Small intestine (tissue), 7 donors: ENCODE data around the gene MVB12B. TPM values are rescaled to one million over a fixed set of nuclear protein-coding genes. Genes with fewer than 3 reads are reported as not detected.

Source experiments
- DNase-seq, 2 donors: peaks; one replicate each; pipeline versions ENCODE4 v3.0.0 to v3.0.0-alpha.2; 2013
- FAIRE-seq: peaks from 2 replicates; lab custom pipeline; 2012; peaks lifted over from hg19 to GRCh38; lab: Jason Lieb, UNC
- H3K27ac ChIP-seq, 3 donors: one replicate each; pipeline ENCODE4 v1.5.1; 2013; ENCODE audit warnings: low read length in 2 of 3, mild to moderate bottlenecking in 2 of 3, control low read depth in 1 of 3, inconsistent platforms in 1 of 3, low read depth in 1 of 3, moderate library complexity in 1 of 3
- H3K27me3 ChIP-seq, 3 donors: one replicate each; pipeline ENCODE4 v1.6.1; 2013; ENCODE audit warnings: low read length in 3 of 3, inconsistent platforms in 1 of 3; ENCODE audit not compliant: control insufficient read depth in 3 of 3, insufficient read depth in 3 of 3
- H3K36me3 ChIP-seq, 3 donors: one replicate each; pipeline ENCODE4 v1.6.1; 2013; ENCODE audit warnings: low read length in 3 of 3, inconsistent platforms in 1 of 3, low read depth in 1 of 3, mild to moderate bottlenecking in 1 of 3, moderate library complexity in 1 of 3; ENCODE audit not compliant: control insufficient read depth in 3 of 3, insufficient read depth in 2 of 3
- H3K4me1 ChIP-seq, 3 donors: one replicate each; pipeline ENCODE4 v1.6.1; 2013; ENCODE audit warnings: low read length in 2 of 3, inconsistent platforms in 1 of 3, low read depth in 1 of 3, mild to moderate bottlenecking in 1 of 3, moderate library complexity in 1 of 3; ENCODE audit not compliant: control insufficient read depth in 3 of 3, insufficient read depth in 2 of 3
- H3K4me3 ChIP-seq, 3 donors: one replicate each; pipeline ENCODE4 v1.5.1; 2013; ENCODE audit warnings: low read length in 3 of 3, control low read depth in 1 of 3, inconsistent platforms in 1 of 3, low read depth in 1 of 3, mild to moderate bottlenecking in 1 of 3, moderate library complexity in 1 of 3
- H3K9me3 ChIP-seq, 2 donors: one replicate each; pipeline ENCODE4 v1.6.1; 2013; ENCODE audit warnings: low read depth in 1 of 2, low read length in 1 of 2; ENCODE audit not compliant: control insufficient read depth in 2 of 2, insufficient read depth in 1 of 2
- WGBS, 3 donors: extraction: QIAGEN DNeasy Blood & Tissue Kit; methylation state at CpG; one replicate each; pipeline ENCODE4 v1.1.7; 2013; 5-methylcytosine and 5-hydroxymethylcytosine counted together
- polyA plus RNA-seq, 4 donors: library from polyadenylated mRNA; stranded (reverse) in 3 of 4; unstranded in 1 of 4; fragments of 200-250 nt in 3 of 4; fragments of 120-200 nt in 1 of 4; gene quantifications; one replicate each; pipeline versions ENCODE4 v1.2.1 to v1.2.3, GENCODE V29; 2013
- donor health status: healthy with polysubstance abuse.
- donor health status: control.
- donor health status: control.
- donor health status: Bipolar disorder and iron deficiency.
- donor health status: healthy.

MVB12B gene
- polyA plus RNA-seq, 4 donors, result 1.6 to 10.0 (median 4.2) TPM

DNA sequence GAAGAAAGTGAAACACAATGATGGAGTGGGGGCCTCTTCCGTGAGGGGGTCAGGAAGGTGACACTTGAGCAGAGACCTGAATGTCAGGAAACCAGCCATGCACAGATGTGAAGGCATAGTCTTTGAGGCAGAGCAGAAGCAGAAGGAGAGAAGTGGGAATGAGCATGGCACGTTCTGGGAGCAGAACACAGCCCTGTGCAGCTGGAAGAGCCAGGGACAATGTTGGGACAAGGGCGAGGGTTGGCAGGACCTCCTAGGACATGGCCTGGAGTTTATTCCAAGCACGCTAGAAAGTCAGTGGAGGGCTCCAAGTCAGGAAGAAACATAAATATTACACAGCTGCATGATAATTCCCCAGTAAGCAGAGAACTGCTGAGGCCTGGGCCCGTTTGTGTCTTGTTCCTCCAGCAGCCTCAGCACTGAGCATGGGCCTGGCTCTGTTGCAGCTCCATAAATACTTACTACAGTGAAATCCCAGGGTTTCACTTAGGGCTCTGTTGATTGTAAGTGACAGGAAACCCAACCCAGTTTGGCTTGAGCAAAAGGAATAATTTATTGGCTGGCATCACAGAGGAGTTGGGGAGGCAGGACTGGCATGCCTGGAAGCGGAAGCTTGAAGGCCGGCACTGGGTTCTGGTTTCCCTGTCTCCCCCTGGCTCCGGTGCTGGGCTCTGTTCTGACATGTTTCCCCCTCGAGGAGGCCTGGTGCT is 66.2 kb downstream of the MVB12B start:
- no peak overlapping the region for H3K4me3 ChIP-seq
- DNase-seq, result no peak
- no peaks in the 10 kb centered on the region for H3K27me3 ChIP-seq
- H3K36me3 ChIP-seq, result peaks cover 0 to 63% (median 3%) of the 10 kb centered on the region in 3 donors
- WGBS, 3 donors, result 74 to 88% (median 84%) methylated on average over 9 of the region's 9 CpGs
- H3K9me3 ChIP-seq, result no peaks in the 10 kb centered on the region
- no peak for FAIRE-seq
- peak overlapping the region in 1 of 3 donors; percentile 25 for H3K27ac ChIP-seq
- peaks cover 0 to 8% (median 2%) of the 10 kb centered on the region in 3 donors for H3K4me1 ChIP-seq

DNA sequence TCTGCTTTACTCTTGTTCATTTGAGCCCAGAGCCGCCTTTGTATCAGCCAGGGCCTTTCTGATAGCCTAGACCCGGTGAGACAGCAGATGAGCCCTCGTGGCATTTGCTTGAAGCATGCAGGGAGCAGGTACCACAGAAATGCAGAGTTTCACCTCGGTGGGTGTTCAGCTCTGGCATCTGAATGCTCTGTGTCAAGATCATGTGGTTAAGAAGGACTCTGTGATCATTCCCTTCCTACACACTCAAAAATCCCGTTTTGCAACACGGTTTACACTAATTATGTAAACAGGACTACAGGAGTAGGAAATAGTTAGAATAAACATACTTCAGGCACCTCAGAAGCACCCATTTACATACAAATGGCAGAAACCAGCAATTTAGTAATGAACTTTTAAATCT is 67.2 kb downstream of the MVB12B start:
- H3K4me3 ChIP-seq, result no peak overlapping the region
- DNase-seq (no peak), FAIRE-seq (no peak)
- peaks cover 0 to 70% (median 3%) of the 10 kb centered on the region in 3 donors for H3K36me3 ChIP-seq
- no peaks in the 10 kb centered on the region for H3K9me3 ChIP-seq
- peaks cover 0 to 8% (median 2%) of the 10 kb centered on the region in 3 donors for H3K4me1 ChIP-seq
- no peaks in the 10 kb centered on the region for H3K27me3 ChIP-seq
- H3K27ac ChIP-seq, result no peak overlapping the region
- 75 to 88% (median 80%) methylated on average over 6 of the region's 6 CpGs for WGBS, 3 donors

GRCh38 chr9:126394802-126395201 is 68.2 kb downstream of the MVB12B start:
- Histone ChIP-seq H3K9me3 (no peaks in the 10 kb centered on the region), H3K27me3 (no peaks in the 10 kb centered on the region), H3K27ac (no peak overlapping the region), H3K4me1 (peaks cover 0 to 8% (median 2%) of the 10 kb centered on the region in 3 donors), H3K4me3 (no peak overlapping the region), H3K36me3 (peaks cover 0 to 71% (median 3%) of the 10 kb centered on the region in 3 donors)
- DNase-seq (no peak), FAIRE-seq (no peak)
- WGBS, 3 donors, result 82 to 91% (median 87%) methylated on average over 9 of the region's 9 CpGs

DNA sequence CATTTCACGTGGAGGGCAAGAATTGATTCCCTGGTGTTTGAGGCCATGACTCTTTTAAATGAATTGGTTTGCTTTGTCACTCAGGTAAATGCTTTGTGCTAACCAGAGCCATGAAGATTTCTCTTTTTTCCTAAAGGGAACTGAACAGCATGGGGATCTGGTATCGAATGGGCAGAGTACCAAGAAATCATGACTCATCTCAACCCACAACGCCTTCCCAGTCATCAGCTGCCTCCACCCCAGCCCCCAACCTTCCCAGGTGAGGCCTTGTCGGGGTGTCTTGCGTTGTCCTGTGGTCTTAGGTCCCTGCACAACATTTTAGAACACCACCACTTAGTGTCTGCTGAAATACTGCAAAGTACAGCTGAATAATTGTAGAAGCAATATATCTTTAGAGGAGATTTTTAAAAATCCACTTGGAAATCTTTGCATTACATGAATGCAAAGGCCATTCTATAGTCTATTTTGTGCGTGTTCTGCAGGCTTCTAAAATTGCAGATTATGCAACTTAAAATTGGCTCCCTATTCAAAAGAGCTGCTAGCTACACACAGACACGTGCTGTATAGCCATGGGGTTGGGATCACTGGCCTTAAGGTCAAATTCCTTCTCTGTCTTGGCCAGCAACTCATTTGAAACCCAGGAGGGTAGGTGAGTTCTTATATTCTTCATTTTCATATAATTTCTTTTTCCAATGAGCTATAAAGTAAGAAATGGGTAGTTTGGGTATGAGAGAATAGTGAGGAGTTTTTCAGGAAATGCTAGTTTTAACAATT is 69.0 kb downstream of the MVB12B start:
- Histone ChIP-seq H3K4me3 (no peak overlapping the region), H3K9me3 (no peaks in the 10 kb centered on the region), H3K4me1 (peaks cover 0 to 8% (median 2%) of the 10 kb centered on the region in 3 donors), H3K36me3 (peaks cover 0 to 79% (median 3%) of the 10 kb centered on the region in 3 donors), H3K27ac (no peak overlapping the region), H3K27me3 (no peaks in the 10 kb centered on the region)
- DNase-seq (peak in 1 of 2 donors; percentile 36), FAIRE-seq (no peak)
- 35 to 59% (median 41%) methylated on average over 7 of the region's 7 CpGs for WGBS, 3 donors

DNA sequence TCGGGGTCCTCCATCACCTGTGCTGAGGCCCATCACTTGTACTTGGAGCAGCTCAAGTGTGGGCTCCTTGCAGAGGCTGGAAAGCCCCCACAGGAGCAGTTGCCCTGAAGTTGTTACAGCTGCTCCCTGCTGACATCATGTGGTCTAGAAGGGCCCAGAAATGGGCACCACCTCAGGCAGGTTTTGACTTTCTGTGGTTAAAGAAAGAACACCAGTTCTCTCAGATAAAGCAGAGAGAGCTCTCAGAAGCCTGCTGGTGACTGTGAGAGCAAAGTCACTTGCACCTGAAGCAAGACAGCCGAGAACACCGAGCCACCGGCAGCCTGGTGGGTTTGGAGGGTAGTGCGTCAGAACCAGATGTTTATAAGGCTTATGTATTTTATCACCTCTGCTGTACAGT is 70.4 kb downstream of the MVB12B start:
- Histone ChIP-seq H3K4me1 (peaks cover 0 to 8% (median 2%) of the 10 kb centered on the region in 3 donors), H3K27ac (peak overlapping the region in 1 of 3 donors; percentile 79), H3K4me3 (no peak overlapping the region), H3K27me3 (no peaks in the 10 kb centered on the region), H3K9me3 (no peaks in the 10 kb centered on the region), H3K36me3 (peaks cover 0 to 79% (median 3%) of the 10 kb centered on the region in 3 donors)
- DNase-seq (peak in 1 of 2 donors; percentile 48), FAIRE-seq (no peak)
- 74 to 83% (median 74%) methylated on average over 5 of the region's 5 CpGs for WGBS, 3 donors

DNA sequence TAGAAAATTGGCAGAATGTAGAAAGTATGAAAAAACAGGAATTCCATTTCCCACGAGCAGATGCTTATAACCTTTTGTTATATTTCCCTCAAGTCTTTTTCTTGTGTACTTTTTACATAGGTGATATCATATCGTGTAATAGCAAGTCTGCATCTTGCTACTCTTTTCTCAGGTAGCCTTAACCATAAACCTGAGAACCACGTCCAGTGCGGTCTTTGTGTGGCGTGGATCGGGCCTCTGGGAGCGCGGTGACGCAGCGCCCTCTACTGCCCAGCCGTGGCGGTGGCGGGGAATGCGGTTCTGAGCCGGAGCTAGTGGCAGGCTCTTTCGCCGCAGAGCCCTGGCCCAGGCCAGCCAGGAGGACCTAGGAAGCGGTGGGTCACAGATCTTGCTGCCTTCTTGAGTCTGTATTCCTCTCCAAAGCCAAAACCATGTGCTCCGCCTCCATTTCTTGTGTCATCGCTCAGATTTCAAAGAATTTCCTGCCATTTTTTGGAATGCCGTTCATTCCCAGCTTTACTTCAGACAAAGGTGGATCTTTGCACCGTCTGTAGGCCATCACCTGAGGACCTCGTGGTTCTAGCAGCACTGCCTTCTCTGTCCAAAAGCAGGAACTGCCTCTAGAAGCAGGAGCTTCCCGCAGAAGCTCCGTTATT is 71.9 kb downstream of the MVB12B start:
- peaks cover 0 to 2% (median under 1%) of the 10 kb centered on the region in 3 donors for H3K4me1 ChIP-seq
- H3K4me3 ChIP-seq, result no peak overlapping the region
- no peak for FAIRE-seq
- no peak overlapping the region for H3K27ac ChIP-seq
- peaks cover 0 to 73% (median 2%) of the 10 kb centered on the region in 3 donors for H3K36me3 ChIP-seq
- DNase-seq, result peak; percentile 59 to 83
- no peaks in the 10 kb centered on the region for H3K9me3 ChIP-seq
- no peaks in the 10 kb centered on the region for H3K27me3 ChIP-seq
- WGBS, 3 donors, result 23 to 25% (median 24%) methylated on average over 25 of the region's 25 CpGs

DNA sequence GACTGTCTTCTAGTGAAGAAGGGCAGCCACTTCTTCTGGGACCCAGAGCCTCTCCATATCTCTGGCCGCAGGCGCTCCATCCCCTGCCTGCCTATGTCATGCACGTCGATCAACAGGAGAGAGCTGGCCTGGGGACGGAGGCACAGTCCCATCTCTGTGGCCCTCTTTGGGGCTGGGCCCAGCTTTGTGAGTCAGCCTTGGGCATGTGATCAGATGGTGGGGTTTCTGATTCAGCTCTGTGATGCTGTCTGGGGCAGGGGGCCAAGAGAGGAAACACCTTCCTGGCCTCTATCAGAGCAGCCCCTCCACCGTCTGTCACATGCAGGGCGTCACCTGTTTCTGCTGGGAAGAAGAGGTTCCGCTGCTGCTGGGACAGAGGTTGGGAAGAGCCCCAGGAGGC is 72.6 kb downstream of the MVB12B start:
- 89 to 93% (median 92%) methylated on average over 8 of the region's 8 CpGs for WGBS, 3 donors
- Histone ChIP-seq H3K27ac (no peak overlapping the region), H3K36me3 (peaks cover 0 to 71% (median 2%) of the 10 kb centered on the region in 3 donors), H3K9me3 (no peaks in the 10 kb centered on the region), H3K27me3 (no peaks in the 10 kb centered on the region), H3K4me3 (no peak overlapping the region), H3K4me1 (peaks cover 0 to 2% (median 0%) of the 10 kb centered on the region in 3 donors)
- no peak for FAIRE-seq
- DNase-seq, result no peak

DNA sequence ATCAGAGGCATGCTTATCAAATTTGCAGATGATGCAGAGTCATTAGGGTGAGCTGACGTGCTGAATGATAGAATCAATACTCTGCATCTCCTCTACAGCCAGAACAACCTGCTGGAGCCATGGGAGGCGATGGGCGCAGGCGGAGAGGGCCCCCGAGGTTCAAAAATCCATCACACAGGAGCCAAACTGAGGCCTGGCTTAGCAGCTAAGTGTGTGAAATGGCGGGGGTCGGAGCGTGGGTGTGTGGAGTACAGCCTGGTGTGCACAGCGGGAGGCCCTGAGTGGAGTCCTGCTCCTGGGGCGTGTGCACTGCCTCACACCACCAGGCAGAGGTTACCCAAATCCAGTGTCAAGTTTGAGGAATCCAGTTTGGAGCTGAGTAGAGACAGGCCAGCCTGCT is 73.2 kb downstream of the MVB12B start:
- WGBS, 3 donors, result 93 to 95% (median 93%) methylated on average over 10 of the region's 10 CpGs
- FAIRE-seq (no peak), DNase-seq (no peak)
- Histone ChIP-seq H3K36me3 (peaks cover 0 to 72% (median 2%) of the 10 kb centered on the region in 3 donors), H3K27me3 (no peaks in the 10 kb centered on the region), H3K9me3 (no peaks in the 10 kb centered on the region), H3K27ac (no peak overlapping the region), H3K4me3 (no peak overlapping the region), H3K4me1 (peaks cover 0 to under 1% (median 0%) of the 10 kb centered on the region in 3 donors)
